ENCODE results near the gene CERKL.

Gene CERKL

GRCh38 chr2:181594322-181594721, 62.6 kb downstream of the CERKL start:
- H3K4me3 ChIP-seq (ENCODE audit: low read depth, low read length): no peak overlapping the region
- no peaks in the 10 kb centered on the region for H3K4me1 ChIP-seq
- TF ChIP-seq CTCF (IDR thresholded peaks at IDR 0.05; ENCODE audit: low read depth, low read length): no peak
- H3K9me3 ChIP-seq: no peaks in the 10 kb centered on the region
- DNase-seq: no peak
- H3K27me3 ChIP-seq: no peaks in the 10 kb centered on the region
- H3K36me3 ChIP-seq: no peaks in the 10 kb centered on the region

- TF ChIP-seq CTCF (IDR thresholded peaks at IDR 0.05; ENCODE audit: low read depth, low read length): no peak
- Histone ChIP-seq H3K4me3 (ENCODE audit: low read depth, low read length) (no peak overlapping the region), H3K27me3 (no peaks in the 10 kb centered on the region), H3K4me1 (no peaks in the 10 kb centered on the region), H3K36me3 (no peaks in the 10 kb centered on the region), H3K9me3 (no peaks in the 10 kb centered on the region)
- DNase-seq: no peak
Observed at GRCh38 chr2:181589779-181590178, 67.1 kb downstream of the CERKL start.

- H3K9me3 ChIP-seq: no peaks in the 10 kb centered on the region
- no peaks in the 10 kb centered on the region for H3K27me3 ChIP-seq
- H3K4me3 ChIP-seq (ENCODE audit: low read depth, low read length): no peak overlapping the region
- DNase-seq: no peak
- H3K4me1 ChIP-seq: no peaks in the 10 kb centered on the region
- no peak for TF ChIP-seq CTCF (IDR thresholded peaks at IDR 0.05; ENCODE audit: low read depth, low read length)
- no peaks in the 10 kb centered on the region for H3K36me3 ChIP-seq
Observed at GRCh38 chr2:181588546-181588945, 68.4 kb downstream of the CERKL start.

- Histone ChIP-seq H3K27me3 (no peaks in the 10 kb centered on the region), H3K9me3 (no peaks in the 10 kb centered on the region), H3K4me3 (ENCODE audit: low read depth, low read length) (no peak overlapping the region), H3K36me3 (no peaks in the 10 kb centered on the region), H3K4me1 (no peaks in the 10 kb centered on the region)
- no peak for TF ChIP-seq CTCF (IDR thresholded peaks at IDR 0.05; ENCODE audit: low read depth, low read length)
- peak; percentile 6 for DNase-seq
Observed at GRCh38 chr2:181586569-181587081, 70.3 kb downstream of the CERKL start.

GRCh38 chr2:181585732-181586131, 71.2 kb downstream of the CERKL start:
- Histone ChIP-seq H3K27me3 (no peaks in the 10 kb centered on the region), H3K36me3 (no peaks in the 10 kb centered on the region), H3K9me3 (no peaks in the 10 kb centered on the region), H3K4me3 (ENCODE audit: low read depth, low read length) (no peak overlapping the region), H3K4me1 (no peaks in the 10 kb centered on the region)
- no peak for TF ChIP-seq CTCF (IDR thresholded peaks at IDR 0.05; ENCODE audit: low read depth, low read length)
- DNase-seq: no peak

GRCh38 chr2:181581534-181581933, 75.4 kb downstream of the CERKL start:
- DNase-seq: no peak
- H3K9me3 ChIP-seq: no peaks in the 10 kb centered on the region
- H3K27me3 ChIP-seq: no peaks in the 10 kb centered on the region
- no peak overlapping the region for H3K4me3 ChIP-seq (ENCODE audit: low read depth, low read length)
- no peak; the same call in 1 of the 2 replicates for TF ChIP-seq CTCF (IDR thresholded peaks at IDR 0.05; ENCODE audit: low read depth, low read length)
- H3K36me3 ChIP-seq: no peaks in the 10 kb centered on the region
- H3K4me1 ChIP-seq: no peaks in the 10 kb centered on the region

All from BE2C (cell line).